HG02970 (cell line): ENCODE results near the gene GSTO2.

Source experiments
- ATAC-seq: cut with Tn5 transposase; IDR thresholded peaks from one replicate; pipeline ENCODE4 v1.9.1; 2021; ENCODE audit warnings: mild to moderate bottlenecking, moderate library complexity, moderate number of reproducible peaks; ENCODE audit not compliant: unreplicated experiment, low FRiP score

The GSTO2 gene

GRCh38 chr10:104253106-104253505, 15.9 kb upstream of the GSTO2 start:
- no peak for ATAC-seq

DNA sequence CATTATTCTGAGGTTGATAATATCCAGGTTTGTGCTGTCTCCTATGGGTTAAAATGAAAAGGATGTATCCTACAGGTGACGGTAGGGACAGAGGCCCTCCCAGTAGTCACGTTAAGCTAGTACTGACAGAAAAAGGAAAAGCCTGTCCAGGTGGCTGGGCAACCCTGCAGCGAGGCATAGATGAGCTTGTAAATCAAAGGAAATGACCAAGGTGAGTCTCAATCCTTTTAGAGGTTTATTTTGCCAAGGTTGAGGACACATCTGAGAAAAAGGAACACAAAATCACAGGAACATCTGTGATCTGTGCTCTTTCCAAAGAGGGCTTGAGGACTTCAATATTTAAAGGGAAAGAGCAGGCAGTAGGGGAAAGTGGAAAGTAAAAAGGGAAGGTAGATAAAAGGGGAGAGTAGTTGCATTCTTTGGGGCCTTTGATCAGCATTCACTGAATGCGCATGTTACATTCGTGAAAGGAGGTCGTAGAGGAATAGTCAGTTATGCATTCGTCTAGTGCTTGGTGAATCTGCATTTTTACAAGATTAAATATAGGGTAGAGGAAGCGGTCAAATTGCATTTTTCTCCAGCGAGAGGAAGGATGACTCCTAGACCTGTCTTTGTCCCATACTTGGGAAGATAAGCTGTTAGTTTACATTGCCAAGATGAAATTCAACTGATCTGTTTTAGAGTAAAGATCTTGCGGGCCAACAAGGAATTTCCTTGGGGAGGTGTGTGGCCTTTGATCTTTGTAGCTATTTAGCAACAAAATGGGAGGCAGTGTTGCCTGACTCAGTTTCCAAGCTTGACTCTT, 15.2 kb upstream of the GSTO2 start:
- no peak for ATAC-seq

- ATAC-seq: no peak
Observed at GRCh38 chr10:104254493-104255310, 14.3 kb upstream of the GSTO2 start, which contains the start of gene GSTO1. Gene GSTO1, plus strand, starts transcription at chr10:104254892. Its CDS starts 37 bp downstream, at chr10:104254929.

- ATAC-seq: no peak
Observed at GRCh38 chr10:104255311-104255981, 13.5 kb upstream of the GSTO2 start.

- no peak for ATAC-seq
Observed at GRCh38 chr10:104256335-104256961, 12.5 kb upstream of the GSTO2 start.

DNA sequence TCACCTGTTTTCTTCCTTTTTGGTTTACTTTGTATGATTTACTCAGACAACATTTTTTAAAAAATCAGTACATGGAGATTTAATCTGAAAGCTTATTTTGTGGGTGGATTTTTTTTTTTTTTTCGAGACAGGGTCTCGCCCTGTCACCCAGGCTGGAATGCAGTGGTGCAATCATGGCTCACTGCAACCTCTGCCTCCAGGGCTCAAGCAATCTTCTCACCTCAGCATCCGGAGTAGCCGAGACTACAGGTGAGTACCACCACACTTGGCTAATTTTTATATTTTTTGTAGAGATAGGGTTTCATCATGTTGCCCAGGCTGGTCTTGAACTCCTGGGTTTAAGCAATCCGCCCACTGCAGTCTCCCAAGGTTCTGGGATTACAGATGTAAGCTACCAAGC, 11.7 kb upstream of the GSTO2 start:
- ATAC-seq: no peak

DNA sequence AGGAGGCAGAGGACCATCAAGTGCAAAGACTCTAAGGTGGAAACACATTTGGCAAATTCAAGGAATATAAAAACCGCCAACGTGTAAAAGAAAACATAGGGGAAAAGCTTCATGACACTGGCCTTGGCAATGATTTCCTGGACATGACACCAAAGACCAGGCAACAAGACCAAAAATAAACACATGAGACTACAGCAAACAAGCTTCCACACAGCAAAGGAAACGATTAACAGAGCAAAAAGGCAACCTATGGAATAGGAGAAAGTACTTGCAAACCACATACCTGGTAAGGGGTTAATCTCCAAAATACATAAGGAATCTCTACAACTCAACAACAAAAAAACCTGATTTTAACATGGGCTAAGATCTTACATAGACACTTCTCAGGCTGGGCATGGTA, 10.8 kb upstream of the GSTO2 start:
- no peak for ATAC-seq

GRCh38 chr10:104259456-104259855, 9.5 kb upstream of the GSTO2 start:
- no peak for ATAC-seq

DNA sequence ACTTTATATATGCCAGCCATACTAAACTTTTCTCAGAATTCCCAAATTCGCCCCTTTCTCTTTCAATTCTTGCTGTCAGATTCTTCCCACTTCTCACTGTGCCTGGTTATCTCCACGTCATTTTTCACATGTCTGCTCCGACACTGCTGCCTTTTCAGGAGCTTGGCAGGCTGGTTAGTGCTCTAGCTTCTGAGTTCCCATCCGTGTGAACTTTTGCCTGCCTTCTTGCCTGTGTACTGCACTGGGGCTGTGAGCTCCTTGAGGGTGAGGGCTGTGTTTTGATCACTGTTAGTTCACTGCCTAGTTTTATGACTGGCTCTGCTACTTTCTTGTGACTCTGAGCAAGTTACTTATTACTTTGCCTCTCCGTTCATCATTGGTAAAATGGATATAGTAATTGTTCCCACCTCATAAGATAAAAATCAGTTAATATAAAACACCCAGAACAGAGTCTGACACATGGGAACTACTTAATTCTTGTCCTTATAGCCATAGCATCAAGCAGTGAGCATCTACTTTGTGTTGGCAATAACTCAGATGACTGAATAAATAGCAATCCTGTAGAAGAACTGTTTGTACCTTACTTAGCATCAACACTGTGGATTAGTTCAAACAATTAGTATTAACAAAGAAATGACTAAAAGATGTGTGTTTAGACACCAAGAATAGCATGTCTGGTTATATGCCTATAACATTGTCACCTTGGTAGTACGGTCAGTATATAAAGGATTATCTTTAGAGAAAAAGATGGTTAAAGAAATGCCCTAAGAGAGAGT, 8.8 kb upstream of the GSTO2 start:
- no peak for ATAC-seq

- ATAC-seq: no peak
Observed at GRCh38 chr10:104260775-104261115, 8.2 kb upstream of the GSTO2 start.

DNA sequence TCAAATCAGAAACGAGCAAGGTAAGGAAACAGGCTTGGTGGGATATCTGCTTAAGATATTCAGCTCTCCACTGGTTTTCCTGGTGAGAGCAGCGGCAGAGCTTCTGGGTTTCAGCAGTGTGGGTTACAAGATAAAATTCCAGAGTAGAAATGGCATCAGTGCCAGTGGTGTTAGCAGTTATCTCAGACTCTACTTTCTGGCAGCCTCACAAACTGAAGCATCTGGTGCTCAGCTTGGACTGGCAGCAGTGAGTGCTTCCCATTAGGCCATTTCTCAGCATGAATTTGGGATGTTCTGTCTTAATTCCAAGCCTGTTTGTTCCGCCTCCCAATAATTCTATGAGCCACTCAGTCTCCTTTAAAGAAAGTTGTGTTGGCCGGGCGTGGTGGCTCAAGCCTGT, 6.9 kb upstream of the GSTO2 start:
- ATAC-seq: no peak

GRCh38 chr10:104264783-104265182, 4.2 kb upstream of the GSTO2 start:
- ATAC-seq: no peak

DNA sequence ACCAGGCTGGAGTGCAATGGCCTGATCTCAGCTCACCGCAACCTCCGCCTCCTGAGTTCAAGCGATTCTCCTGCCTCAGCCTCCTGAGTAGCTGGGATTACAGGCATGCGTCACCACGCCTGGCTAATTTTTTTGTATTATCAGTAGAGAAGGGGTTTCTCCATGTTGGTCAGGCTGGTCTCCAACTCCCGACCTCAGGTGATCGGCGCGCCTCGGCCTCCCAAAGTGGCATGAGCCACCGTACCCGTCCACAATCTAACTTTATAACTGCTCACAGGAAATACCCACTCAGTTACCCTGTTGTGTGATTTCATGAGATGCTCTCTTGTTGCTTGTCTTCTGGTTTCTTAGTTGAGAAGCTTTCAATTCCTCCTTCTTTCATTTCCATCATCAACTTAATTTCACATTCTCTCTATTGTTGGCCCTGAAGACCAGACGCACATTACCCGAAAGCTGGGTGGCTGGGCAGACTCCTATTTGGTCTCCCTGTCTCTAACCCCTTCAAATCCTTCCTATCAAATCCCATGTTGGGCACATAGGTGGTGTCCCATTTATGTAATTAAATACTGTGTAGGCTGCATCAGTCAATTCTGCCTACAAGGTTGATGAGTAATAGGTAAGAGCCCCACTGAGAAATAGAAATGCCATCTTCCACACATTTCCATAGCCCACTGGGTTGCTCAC, 1.1 kb upstream of the GSTO2 start:
- ATAC-seq: no peak

GRCh38 chr10:104268405-104268712, 625 bp upstream of the GSTO2 start:
- ATAC-seq: no peak

GRCh38 chr10:104273286-104273685, 4.3 kb downstream of the GSTO2 start:
- no peak for ATAC-seq

- ATAC-seq: no peak
Observed at GRCh38 chr10:104273899-104274575, 5.1 kb downstream of the GSTO2 start.

DNA sequence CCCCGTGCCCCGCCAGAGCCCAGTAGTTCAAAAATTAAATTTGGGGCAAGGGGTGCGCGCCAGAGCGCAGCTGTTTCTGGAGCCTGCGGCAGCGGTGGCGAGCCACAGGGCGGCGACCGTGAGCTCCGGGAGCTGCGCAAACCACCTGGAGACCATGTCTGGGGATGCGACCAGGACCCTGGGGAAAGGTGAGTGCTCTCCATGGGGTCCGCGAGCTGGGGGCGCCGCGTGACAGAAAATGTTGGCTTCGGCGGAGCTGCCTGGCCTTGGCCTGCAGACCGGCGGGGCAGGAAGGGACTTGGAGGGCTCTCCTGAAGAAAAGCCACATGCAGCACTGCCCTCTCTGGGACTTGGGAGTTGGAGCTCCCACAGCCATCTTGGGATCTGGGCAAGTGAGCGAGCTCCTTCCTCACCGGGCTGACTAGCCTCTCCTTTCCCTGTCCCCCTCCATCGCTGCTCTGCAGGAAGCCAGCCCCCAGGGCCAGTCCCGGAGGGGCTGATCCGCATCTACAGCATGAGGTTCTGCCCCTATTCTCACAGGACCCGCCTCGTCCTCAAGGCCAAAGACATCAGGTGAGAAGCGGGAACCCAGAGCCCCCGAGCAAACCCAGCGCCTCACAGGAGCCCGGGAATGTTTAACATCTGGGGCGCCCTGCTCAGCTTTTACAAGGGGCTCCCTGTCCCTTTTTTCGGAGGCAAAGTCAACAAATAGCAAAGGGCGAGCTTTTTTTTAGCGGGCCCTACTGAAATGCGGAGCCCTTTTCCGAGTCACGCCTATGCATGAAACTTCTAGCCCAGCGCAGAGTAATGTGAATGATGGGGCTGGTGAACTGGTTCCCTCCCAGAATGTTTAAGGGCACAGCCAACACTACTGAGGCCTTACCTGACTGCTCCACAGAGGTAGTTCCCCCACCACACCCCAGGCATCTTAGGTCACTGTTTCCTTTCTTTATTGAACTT, 6.1 kb downstream of the GSTO2 start:
- no peak for ATAC-seq

- no peak for ATAC-seq
Observed at GRCh38 chr10:104276192-104276591, 7.2 kb downstream of the GSTO2 start.
